HepG2 (cell line): ENCODE data around the gene CTIF. TPM values are rescaled to one million over a fixed set of nuclear protein-coding genes. Genes with fewer than 3 reads are reported as not detected.

Experiments used
- ATF3 ChIP-seq: sonication (generic); formaldehyde crosslinking; IDR thresholded peaks from 2 replicates; pipeline ENCODE4 v1.4.0; 2020; ENCODE audit warnings: missing genetic modification reagents
- CEBPG ChIP-seq: IDR thresholded peaks from 2 replicates; pipeline ENCODE4 v1.6.1; 2016
- CHCHD3 ChIP-seq: sonication (generic); formaldehyde crosslinking; IDR thresholded peaks from 2 replicates; pipeline ENCODE4 v1.8.0; 2022; ENCODE audit warnings: mild to moderate bottlenecking, missing genetic modification reagents, moderate library complexity
- DPF2 ChIP-seq: sonication (generic); formaldehyde crosslinking; IDR thresholded peaks from 2 replicates; pipeline ENCODE4 v1.4.0; 2020; ENCODE audit warnings: mild to moderate bottlenecking, low read depth, missing genetic modification reagents, borderline replicate concordance
- FOSL2 ChIP-seq: sonication (generic); formaldehyde crosslinking; IDR thresholded peaks from 2 replicates; pipeline ENCODE4 v1.4.0; 2020; ENCODE audit warnings: missing genetic modification reagents
- FOXO1 ChIP-seq: sonication (generic); formaldehyde crosslinking; IDR thresholded peaks from 2 replicates; pipeline ENCODE4 v1.4.0; 2020; ENCODE audit warnings: missing genetic modification reagents
- GFI1 ChIP-seq: sonication (generic); formaldehyde crosslinking; IDR thresholded peaks from 2 replicates; pipeline ENCODE4 v1.5.0; 2020; ENCODE audit warnings: missing genetic modification reagents, mild to moderate bottlenecking, borderline replicate concordance
- HIVEP1 ChIP-seq: sonication (generic); formaldehyde crosslinking; IDR thresholded peaks from 2 replicates; pipeline ENCODE4 v1.4.0; 2020; ENCODE audit warnings: mild to moderate bottlenecking, missing genetic modification reagents
- JUNB ChIP-seq: sonication (generic); formaldehyde crosslinking; IDR thresholded peaks from 2 replicates; pipeline ENCODE4 v1.8.0; 2022; ENCODE audit warnings: missing genetic modification reagents, mild to moderate bottlenecking, borderline replicate concordance
- JUND ChIP-seq: sonication (generic); formaldehyde crosslinking; IDR thresholded peaks from 2 replicates; pipeline ENCODE4 v1.8.0; 2022; ENCODE audit warnings: mild to moderate bottlenecking, missing genetic modification reagents
- KDM1A ChIP-seq: IDR thresholded peaks from 2 replicates; pipeline ENCODE4 v1.6.1; 2016; ENCODE audit warnings: missing compliant biosample characterization
- SKI ChIP-seq: fragments of 450-650 bp; IDR thresholded peaks from one replicate; pipeline ENCODE4 v1.6.1; 2018; ENCODE audit warnings: mild to moderate bottlenecking; ENCODE audit not compliant: partially characterized antibody
- TFDP2 ChIP-seq: sonication (generic); formaldehyde crosslinking; IDR thresholded peaks from 2 replicates; pipeline ENCODE4 v1.4.0; 2020; ENCODE audit warnings: missing genetic modification reagents
- TFE3 ChIP-seq: IDR thresholded peaks from 2 replicates; pipeline ENCODE4 v1.6.1; 2016
- YEATS4 ChIP-seq: sonication (generic); formaldehyde crosslinking; IDR thresholded peaks from 2 replicates; pipeline ENCODE4 v1.4.0; 2020; ENCODE audit warnings: missing genetic modification reagents, borderline replicate concordance
- ZEB1 ChIP-seq: IDR thresholded peaks from 2 replicates; pipeline ENCODE4 v1.6.1; 2012; ENCODE audit warnings: mild to moderate bottlenecking, low read depth, inconsistent platforms; ENCODE audit not compliant: insufficient replicate concordance
- ZNF263 ChIP-seq: sonication (generic); formaldehyde crosslinking; IDR thresholded peaks from 2 replicates; pipeline ENCODE4 v1.4.0; 2020; ENCODE audit warnings: missing genetic modification reagents
- ZNF598 ChIP-seq: sonication (generic); formaldehyde crosslinking; IDR thresholded peaks from 2 replicates; pipeline ENCODE4 v1.5.1; 2020; ENCODE audit warnings: mild to moderate bottlenecking, missing genetic modification reagents, borderline replicate concordance
- ZNF781 ChIP-seq: sonication (generic); formaldehyde crosslinking; IDR thresholded peaks from 2 replicates; pipeline ENCODE4 v1.5.1; 2020; ENCODE audit warnings: borderline replicate concordance, mild to moderate bottlenecking, missing genetic modification reagents; ENCODE audit errors: not compliant biosample characterization
- ZNF850 ChIP-seq: sonication (generic); formaldehyde crosslinking; conservative IDR thresholded peaks from 2 replicates; pipeline ENCODE4 v1.9.0; 2021; ENCODE audit warnings: mild to moderate bottlenecking, missing genetic modification reagents
- ZNF891 ChIP-seq: sonication (generic); formaldehyde crosslinking; IDR thresholded peaks from 2 replicates; pipeline ENCODE4 v1.5.0; 2020; ENCODE audit warnings: mild to moderate bottlenecking, missing genetic modification reagents
- polyA plus RNA-seq, 8 experiments: library from polyadenylated mRNA; depleted of rRNA in 3 of 8; stranded (reverse) in 7 of 8; unstranded in 1 of 8; fragments of >200 nt; fragmentation: Illumina TruSeq in 4 of 8; extraction: Trizol in 4 of 8; gene quantifications; 2 replicates each; pipeline versions ENCODE4 v1.2.1 to v1.2.3, GENCODE V29; 2011 to 2016; ENCODE audit warnings: low read depth in 4 of 8, missing spikeins in 1 of 8, mixed read lengths in 1 of 8; ENCODE audit not compliant: insufficient read depth in 1 of 8
- total RNA-seq, 5 experiments: library from RNA; depleted of rRNA; stranded (reverse); fragments of >200 nt; fragmentation: Illumina TruSeq; extraction: Trizol; gene quantifications; 2 replicates each; pipeline ENCODE4 v1.2.3, GENCODE V29; 2016; ENCODE audit warnings: low read depth in 1 of 5
- TF ChIP-seq, protein P1 (sequence below): sonication (generic); formaldehyde crosslinking; conservative IDR thresholded peaks from 2 replicates; pipeline ENCODE4 v1.4.0; 2020; ENCODE audit warnings: mild to moderate bottlenecking, missing genetic modification reagents, moderate library complexity

The CTIF gene
- total and polyA plus RNA-seq, 2 of the 13 experiments (the other 11 are each of a cell fraction or from before 2014, with no cell fraction given), result 18.2 to 28.0 TPM

GRCh38 chr18:48575658-48576456, 37.0 kb downstream of the CTIF start (continued):
- TF ChIP-seq FOSL2 (CRISPR knock-in tag) (peak; percentile 66), DPF2 (CRISPR knock-in tag) (peak; percentile 35; the same call in 1 of the 2 replicates), HIVEP1 (CRISPR knock-in tag) (peak; percentile 52; the same call in 1 of the 2 replicates), FOXO1 (CRISPR knock-in tag) (no peak; the same call in none of the 2 replicates), ZNF891 (CRISPR knock-in tag) (0 out of 2 replicates have a peak, but pooled peaks have one; percentile 18), JUND (CRISPR knock-in tag) (no peak), ZEB1 (peak; percentile 80), GFI1 (CRISPR knock-in tag) (peak; percentile 85), JUNB (CRISPR knock-in tag) (no peak), ZNF263 (CRISPR knock-in tag) (peak; percentile 76), ZNF598 (CRISPR knock-in tag) (0 out of 2 replicates have a peak, but pooled peaks have one; percentile 53), ZNF781 (no peak), TFDP2 (peak; percentile 15; the same call in 1 of the 2 replicates), TFE3 (CRISPR knock-in tag) (peak; percentile 90), YEATS4 (CRISPR knock-in tag) (peak; percentile 87), CEBPG (no peak), CHCHD3 (CRISPR knock-in tag) (no peak), ATF3 (CRISPR knock-in tag) (no peak), KDM1A (CRISPR knock-in tag) (peak; percentile 13; the same call in 1 of the 2 replicates), SKI (peak; percentile 49), ZNF850 (no peak)
- TF ChIP-seq, protein P1, sequence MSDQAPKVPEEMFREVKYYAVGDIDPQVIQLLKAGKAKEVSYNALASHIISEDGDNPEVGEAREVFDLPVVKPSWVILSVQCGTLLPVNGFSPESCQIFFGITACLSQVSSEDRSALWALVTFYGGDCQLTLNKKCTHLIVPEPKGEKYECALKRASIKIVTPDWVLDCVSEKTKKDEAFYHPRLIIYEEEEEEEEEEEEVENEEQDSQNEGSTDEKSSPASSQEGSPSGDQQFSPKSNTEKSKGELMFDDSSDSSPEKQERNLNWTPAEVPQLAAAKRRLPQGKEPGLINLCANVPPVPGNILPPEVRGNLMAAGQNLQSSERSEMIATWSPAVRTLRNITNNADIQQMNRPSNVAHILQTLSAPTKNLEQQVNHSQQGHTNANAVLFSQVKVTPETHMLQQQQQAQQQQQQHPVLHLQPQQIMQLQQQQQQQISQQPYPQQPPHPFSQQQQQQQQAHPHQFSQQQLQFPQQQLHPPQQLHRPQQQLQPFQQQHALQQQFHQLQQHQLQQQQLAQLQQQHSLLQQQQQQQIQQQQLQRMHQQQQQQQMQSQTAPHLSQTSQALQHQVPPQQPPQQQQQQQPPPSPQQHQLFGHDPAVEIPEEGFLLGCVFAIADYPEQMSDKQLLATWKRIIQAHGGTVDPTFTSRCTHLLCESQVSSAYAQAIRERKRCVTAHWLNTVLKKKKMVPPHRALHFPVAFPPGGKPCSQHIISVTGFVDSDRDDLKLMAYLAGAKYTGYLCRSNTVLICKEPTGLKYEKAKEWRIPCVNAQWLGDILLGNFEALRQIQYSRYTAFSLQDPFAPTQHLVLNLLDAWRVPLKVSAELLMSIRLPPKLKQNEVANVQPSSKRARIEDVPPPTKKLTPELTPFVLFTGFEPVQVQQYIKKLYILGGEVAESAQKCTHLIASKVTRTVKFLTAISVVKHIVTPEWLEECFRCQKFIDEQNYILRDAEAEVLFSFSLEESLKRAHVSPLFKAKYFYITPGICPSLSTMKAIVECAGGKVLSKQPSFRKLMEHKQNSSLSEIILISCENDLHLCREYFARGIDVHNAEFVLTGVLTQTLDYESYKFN, result peak; percentile 90
- TF ChIP-seq, all 625 proteins: peak for 244
